CD4-positive, alpha-beta T cell (primary cell): Measurements from ENCODE around the gene ATP13A2. TPM values are rescaled to one million over a fixed set of nuclear protein-coding genes. Genes with fewer than 3 reads are reported as not detected.

Source experiments
- ATAC-seq: fragments of 200-7000 bp; cut with Tn5 transposase; one replicate; pipeline ENCODE4 v1.10.0; 2022; ENCODE audit warnings: mild to moderate bottlenecking; ENCODE audit not compliant: poor library complexity
- CTCF ChIA-PET: fragments of 350-600 bp; sonication (Branson Sonifier 250); formaldehyde crosslinking; loops from one replicate; lab custom pipeline; 2021; ENCODE audit warnings: antibody characterized with exemption, inconsistent platforms; lab: Charles Lee
- POLR2A ChIA-PET: fragments of 350-600 bp; sonication (Branson Sonifier 250); formaldehyde crosslinking; loops from one replicate; lab custom pipeline; 2021; ENCODE audit warnings: antibody characterized with exemption, inconsistent platforms; lab: Charles Lee
- DNase-seq, 14 experiments: peaks; one replicate each; pipeline ENCODE4 v3.0.0-alpha.2; 2013 to 2020; ENCODE audit warnings: mixed read lengths in 2 of 14
- H3K27ac ChIP-seq, 2 donors: one replicate each; pipeline versions ENCODE4 v1.5.1 to v1.7.0; 2013; ENCODE audit warnings: low read length in 2 of 2, low read depth in 1 of 2, mild to moderate bottlenecking in 1 of 2
- H3K27me3 ChIP-seq, 2 experiments: 1 replicate in 1 of 2; 2 replicates in 1 of 2; pipeline versions ENCODE4 v1.6.1 to v1.7.0; 2013; ENCODE audit warnings: low read length in 2 of 2, control low read depth in 1 of 2, mild to moderate bottlenecking in 1 of 2, moderate library complexity in 1 of 2; ENCODE audit not compliant: insufficient read depth in 2 of 2, control insufficient read depth in 1 of 2
- H3K36me3 ChIP-seq: one replicate; pipeline ENCODE4 v1.6.1; 2013; ENCODE audit warnings: low read length, control low read depth; ENCODE audit not compliant: insufficient read depth
- H3K4me1 ChIP-seq: one replicate; pipeline ENCODE4 v1.6.1; 2013; ENCODE audit warnings: low read length, control low read depth; ENCODE audit not compliant: insufficient read depth
- H3K4me3 ChIP-seq: one replicate; pipeline ENCODE4 v1.5.1; 2013; ENCODE audit warnings: mild to moderate bottlenecking, low read length, moderate library complexity
- H3K9me3 ChIP-seq, 2 experiments: 1 replicate in 1 of 2; 2 replicates in 1 of 2; pipeline versions ENCODE4 v1.6.1 to v1.7.0; 2013; ENCODE audit warnings: low read length in 2 of 2, mild to moderate bottlenecking in 2 of 2, control low read depth in 1 of 2, moderate library complexity in 1 of 2; ENCODE audit not compliant: control insufficient read depth in 1 of 2, insufficient read depth in 1 of 2
- H3K27ac Mint-ChIP-seq: one replicate; pipeline ENCODE4 v1.8.0; 2020; ENCODE audit warnings: mixed read lengths
- H3K27me3 Mint-ChIP-seq: one replicate; pipeline ENCODE4 v1.8.0; 2021; ENCODE audit warnings: mixed read lengths
- H3K36me3 Mint-ChIP-seq: one replicate; pipeline ENCODE4 v1.8.0; 2021; ENCODE audit warnings: low read depth, mixed read lengths
- H3K4me1 Mint-ChIP-seq: one replicate; pipeline ENCODE4 v1.8.0; 2021; ENCODE audit warnings: low read depth, mixed read lengths
- H3K4me3 Mint-ChIP-seq: one replicate; pipeline ENCODE4 v1.8.0; 2020; ENCODE audit warnings: mild to moderate bottlenecking, mixed read lengths
- H3K9me3 Mint-ChIP-seq: one replicate; pipeline ENCODE4 v1.8.0; 2020; ENCODE audit warnings: mixed read lengths
- intact Hi-C, 2 experiments: fragments of 100-400 bp; cut with DNase I in 1 of 2; cut with micrococcal nuclease in 1 of 2; formaldehyde crosslinking; loops; one replicate each; pipeline versions ENCODE4 v1.15.1 to v1.9.0; 2023 to 2025; cut with DNase I, micrococcal nuclease
- total RNA-seq, 174 experiments: library from RNA in 2 of 174; stranded (reverse) in 2 of 174; gene quantifications; one replicate each; pipeline ENCODE4 v1.2.3 and lab custom pipeline; 2021 to 2026
- TF ChIP-seq, protein P1 (sequence below): fragments of 200-600 bp; IDR thresholded peaks from one replicate; pipeline ENCODE4 v1.8.0; 2022; ENCODE audit warnings: antibody characterized with exemption, mild to moderate bottlenecking

ATP13A2 gene
- total RNA-seq, 2 experiments from 2014 or later = 27.0 to 30.6 TPM

DNA sequence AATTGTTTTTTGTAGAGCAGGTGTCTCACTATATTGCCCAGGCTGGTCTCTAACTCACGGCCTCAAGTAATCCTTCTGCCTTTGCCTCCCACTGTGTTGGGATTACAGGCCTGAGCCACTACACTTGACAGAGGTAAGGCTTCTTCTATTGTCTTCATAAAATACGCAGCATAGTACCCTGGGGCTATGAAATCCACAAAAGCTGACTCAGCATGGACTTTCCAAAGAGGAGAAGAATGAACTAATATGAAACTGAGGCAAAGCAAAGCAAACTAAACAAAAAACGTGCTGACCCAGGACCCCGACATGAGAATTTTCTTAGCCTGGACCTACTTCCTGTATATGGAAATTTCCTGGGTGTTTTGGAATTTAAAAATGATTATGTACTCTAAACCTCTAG is 18.5 kb upstream of the ATP13A2 start:
- Histone ChIP-seq H3K36me3 (peaks cover 78% of the 10 kb centered on the region), H3K27ac (no peak overlapping the region), H3K9me3 (no peaks in the 10 kb centered on the region), H3K4me3 (no peak overlapping the region), H3K4me1 (no peaks in the 10 kb centered on the region), H3K27me3 (no peaks in the 10 kb centered on the region)
- no peak overlapping the region for H3K4me3 Mint-ChIP-seq
- ChIA-PET POLR2A (interaction anchor here (0.6 kb wide), 1 partner anchor 96 kb away, joined by 3 read pairs; no protein-coding TSS in a partner anchor), CTCF (interaction anchor here (0.5 kb wide), 1 partner anchor 1407 kb away, joined by 3 read pairs; no protein-coding TSS in a partner anchor)
- no peaks in the 10 kb centered on the region for H3K27me3 Mint-ChIP-seq
- TF ChIP-seq, protein P1, sequence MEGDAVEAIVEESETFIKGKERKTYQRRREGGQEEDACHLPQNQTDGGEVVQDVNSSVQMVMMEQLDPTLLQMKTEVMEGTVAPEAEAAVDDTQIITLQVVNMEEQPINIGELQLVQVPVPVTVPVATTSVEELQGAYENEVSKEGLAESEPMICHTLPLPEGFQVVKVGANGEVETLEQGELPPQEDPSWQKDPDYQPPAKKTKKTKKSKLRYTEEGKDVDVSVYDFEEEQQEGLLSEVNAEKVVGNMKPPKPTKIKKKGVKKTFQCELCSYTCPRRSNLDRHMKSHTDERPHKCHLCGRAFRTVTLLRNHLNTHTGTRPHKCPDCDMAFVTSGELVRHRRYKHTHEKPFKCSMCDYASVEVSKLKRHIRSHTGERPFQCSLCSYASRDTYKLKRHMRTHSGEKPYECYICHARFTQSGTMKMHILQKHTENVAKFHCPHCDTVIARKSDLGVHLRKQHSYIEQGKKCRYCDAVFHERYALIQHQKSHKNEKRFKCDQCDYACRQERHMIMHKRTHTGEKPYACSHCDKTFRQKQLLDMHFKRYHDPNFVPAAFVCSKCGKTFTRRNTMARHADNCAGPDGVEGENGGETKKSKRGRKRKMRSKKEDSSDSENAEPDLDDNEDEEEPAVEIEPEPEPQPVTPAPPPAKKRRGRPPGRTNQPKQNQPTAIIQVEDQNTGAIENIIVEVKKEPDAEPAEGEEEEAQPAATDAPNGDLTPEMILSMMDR = no peak
- DNase-seq (no peak), ATAC-seq (no peak)
- H3K9me3 Mint-ChIP-seq = no peaks in the 10 kb centered on the region
- H3K27ac Mint-ChIP-seq = no peak overlapping the region
- peaks cover 83% of the 10 kb centered on the region for H3K36me3 Mint-ChIP-seq
- H3K4me1 Mint-ChIP-seq = no peaks in the 10 kb centered on the region
- intact Hi-C loops = no loop called here

DNA sequence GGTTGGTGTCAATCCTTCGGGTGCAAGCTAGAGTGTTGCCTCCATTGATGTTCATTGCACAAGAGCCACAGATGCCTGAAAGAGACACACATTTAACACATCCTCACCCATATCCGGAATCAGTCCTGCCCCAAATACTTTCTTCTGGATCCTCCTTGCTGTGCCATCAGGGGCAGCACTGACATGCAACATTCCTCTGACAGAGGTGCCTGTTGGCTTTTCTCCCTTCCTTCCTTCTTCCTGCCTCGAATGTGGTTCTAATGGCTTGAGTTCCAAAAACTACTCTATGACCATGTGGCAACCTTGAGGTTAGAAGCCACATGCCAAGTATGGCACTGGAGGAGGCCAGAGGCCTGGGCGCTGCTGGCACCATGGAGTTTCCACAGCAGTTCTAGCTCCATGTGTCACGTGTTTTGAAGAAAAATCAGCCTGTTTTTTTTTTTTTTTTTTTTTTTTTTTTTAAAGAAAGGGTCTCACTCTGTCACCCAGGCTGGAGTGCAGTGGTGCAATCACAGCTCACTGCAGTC is 17.0 kb upstream of the ATP13A2 start:
- Histone ChIP-seq H3K9me3 (no peaks in the 10 kb centered on the region), H3K4me3 (no peak overlapping the region), H3K4me1 (no peaks in the 10 kb centered on the region), H3K27ac (no peak overlapping the region), H3K27me3 (no peaks in the 10 kb centered on the region), H3K36me3 (peaks cover 88% of the 10 kb centered on the region)
- no peaks in the 10 kb centered on the region for H3K9me3 Mint-ChIP-seq
- H3K36me3 Mint-ChIP-seq = peaks cover 86% of the 10 kb centered on the region
- CTCF ChIA-PET = interaction anchor here (0.7 kb wide), 1 partner anchor 1381 kb away, joined by 4 read pairs; no protein-coding TSS in a partner anchor
- no peaks in the 10 kb centered on the region for H3K4me1 Mint-ChIP-seq
- no peaks in the 10 kb centered on the region for H3K27me3 Mint-ChIP-seq
- ATAC-seq = no peak
- TF ChIP-seq, protein P1 = no peak
- DNase-seq = no peak
- H3K4me3 Mint-ChIP-seq = no peak overlapping the region
- POLR2A ChIA-PET = no interaction called here
- no peak overlapping the region for H3K27ac Mint-ChIP-seq
- intact Hi-C loops = no loop called here

DNA sequence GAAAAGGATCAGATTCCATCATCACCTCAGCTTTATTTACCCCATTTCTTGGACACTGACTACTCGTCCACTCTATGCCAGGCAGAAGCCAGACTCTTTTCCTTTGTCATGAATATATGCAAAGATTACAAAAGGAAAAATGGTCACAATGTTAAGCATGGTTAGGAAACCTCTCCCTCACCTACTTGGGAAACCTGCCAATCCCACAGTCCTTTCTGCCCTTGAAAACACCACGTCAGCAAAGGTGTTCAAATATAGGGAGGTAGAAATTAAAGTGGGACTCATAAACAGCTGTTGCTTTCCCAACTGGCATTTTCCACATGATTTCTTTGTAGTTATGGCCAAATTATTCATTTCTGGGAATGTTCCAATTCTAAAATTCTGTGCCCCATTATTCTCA is 16.2 kb upstream of the ATP13A2 start:
- DNase-seq = no peak
- Histone ChIP-seq H3K9me3 (no peaks in the 10 kb centered on the region), H3K36me3 (peaks cover 88% of the 10 kb centered on the region), H3K4me3 (no peak overlapping the region), H3K4me1 (no peaks in the 10 kb centered on the region), H3K27ac (no peak overlapping the region), H3K27me3 (no peaks in the 10 kb centered on the region)
- ATAC-seq = no peak
- Mint-ChIP-seq H3K27ac (no peak overlapping the region), H3K4me1 (no peaks in the 10 kb centered on the region), H3K27me3 (no peaks in the 10 kb centered on the region), H3K36me3 (peaks cover 86% of the 10 kb centered on the region), H3K4me3 (no peak overlapping the region), H3K9me3 (no peaks in the 10 kb centered on the region)
- POLR2A ChIA-PET = no interaction called here
- intact Hi-C loops = no loop called here
- CTCF ChIA-PET = no interaction called here
- TF ChIP-seq, protein P1 = no peak
